ENCODE measurements around the gene ARHGAP9.
"Not testable (repeated sequence)": the region's sequence is repeated elsewhere in the genome, so short reads cannot be mapped to it uniquely, and the experiment has no call there.

Gene ARHGAP9

DNA sequence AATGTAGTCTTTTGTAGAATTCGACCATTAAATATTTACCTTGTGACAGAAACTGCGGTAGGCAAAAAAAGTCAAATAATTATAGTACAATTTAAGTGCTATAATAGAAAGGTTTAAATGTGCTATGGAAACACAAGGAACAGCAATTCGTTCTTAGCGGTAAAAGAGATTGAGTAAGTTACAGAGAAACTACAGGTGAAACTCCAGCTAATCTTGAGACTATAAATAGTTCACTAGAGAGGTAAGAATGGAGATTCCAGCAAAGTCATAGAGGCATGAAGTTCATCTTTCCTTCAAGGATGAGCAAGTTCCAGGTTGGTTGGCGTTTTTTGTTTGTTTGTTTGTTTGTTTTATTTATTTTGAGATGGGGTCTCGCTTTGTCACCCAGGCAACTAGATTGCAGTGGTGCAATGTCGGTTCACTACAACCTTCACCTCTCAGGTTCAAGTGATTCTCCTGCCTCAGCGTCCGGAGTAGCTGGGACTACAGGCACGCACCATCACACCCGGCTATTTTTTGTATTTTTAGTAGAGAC, 47.9 kb downstream of the ARHGAP9 start:
- DNase-seq = no peak

- peak; percentile 96 for DNase-seq
Observed at GRCh38 chr12:57430931-57431566, 48.6 kb downstream of the ARHGAP9 start, which contains the start of gene R3HDM2. Gene R3HDM2, minus strand, starts transcription at chr12:57431043. Its CDS starts 120,615 bp downstream, at chr12:57310428.

DNA sequence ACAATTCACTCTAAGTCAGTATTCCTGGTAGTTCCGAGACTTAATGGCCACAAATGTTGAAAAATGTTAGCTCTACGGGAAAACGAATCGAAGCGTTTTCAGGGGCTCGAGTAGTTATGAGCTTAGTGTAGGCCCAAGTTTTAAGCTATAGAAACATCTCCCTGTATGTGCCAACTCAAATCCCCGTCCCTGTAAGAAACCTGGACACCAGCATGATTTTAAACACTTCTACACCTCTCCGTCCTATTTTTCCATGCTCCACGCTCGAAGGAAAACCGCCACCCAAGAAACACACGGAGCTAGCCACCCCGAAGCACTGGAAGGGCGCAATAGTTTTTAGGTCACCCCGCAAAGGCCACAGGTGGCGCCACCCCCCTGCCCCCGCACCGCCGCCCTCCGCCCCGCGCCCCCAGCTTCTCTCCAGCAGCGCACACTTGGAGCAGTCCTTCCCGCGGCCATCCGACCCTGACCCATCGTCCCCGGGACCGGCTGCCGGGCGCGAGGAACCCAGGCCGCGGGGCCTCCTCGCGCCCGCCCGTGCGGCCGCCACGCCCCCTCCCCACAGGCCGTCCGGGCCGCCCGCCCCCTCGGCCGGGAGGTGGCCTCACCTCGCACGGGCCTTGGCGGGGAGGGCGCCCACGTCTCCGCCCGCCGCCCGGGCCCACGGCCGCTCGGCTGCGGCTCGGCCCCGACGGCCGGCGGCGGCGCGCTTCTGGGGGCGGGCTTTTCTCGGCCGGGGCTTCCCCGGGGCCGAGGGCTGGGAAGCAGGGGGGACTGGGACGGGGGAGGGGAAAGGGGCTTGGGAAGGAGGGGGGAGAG, 49.3 kb downstream of the ARHGAP9 start:
- peak; percentile 55 for DNase-seq

DNA sequence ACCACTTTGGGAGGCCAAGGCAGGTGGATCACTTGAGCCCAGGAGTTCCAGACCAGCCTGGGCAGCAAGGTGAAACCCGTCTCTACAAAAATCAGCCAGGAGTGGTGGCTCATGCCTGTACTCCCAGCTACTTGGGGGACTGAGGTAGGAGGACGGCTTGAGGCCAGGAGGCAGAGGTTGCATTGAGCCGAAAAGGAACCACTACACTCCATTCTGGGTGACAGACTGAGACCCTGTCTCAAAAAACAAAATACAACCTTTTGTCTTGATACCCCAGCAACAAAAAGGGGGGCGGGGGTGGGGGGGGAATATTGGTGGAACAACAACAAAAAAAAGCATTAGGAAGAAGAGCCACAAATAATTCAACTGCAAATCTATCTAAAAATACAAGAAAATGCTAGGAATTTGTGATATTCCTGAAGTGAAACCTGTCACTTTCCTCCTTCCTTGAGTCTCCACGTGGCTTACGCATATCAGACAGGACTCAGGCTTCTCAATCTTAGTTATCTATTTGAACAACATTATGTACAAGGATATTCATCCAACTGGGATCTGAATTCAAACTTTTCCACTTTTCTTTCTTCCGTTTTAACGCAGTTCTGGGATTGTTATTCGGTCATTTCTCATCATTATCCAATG, 50.1 kb downstream of the ARHGAP9 start:
- peak; percentile 9 for DNase-seq

GRCh38 chr12:57428965-57429364, 50.7 kb downstream of the ARHGAP9 start:
- no peak for DNase-seq

DNA sequence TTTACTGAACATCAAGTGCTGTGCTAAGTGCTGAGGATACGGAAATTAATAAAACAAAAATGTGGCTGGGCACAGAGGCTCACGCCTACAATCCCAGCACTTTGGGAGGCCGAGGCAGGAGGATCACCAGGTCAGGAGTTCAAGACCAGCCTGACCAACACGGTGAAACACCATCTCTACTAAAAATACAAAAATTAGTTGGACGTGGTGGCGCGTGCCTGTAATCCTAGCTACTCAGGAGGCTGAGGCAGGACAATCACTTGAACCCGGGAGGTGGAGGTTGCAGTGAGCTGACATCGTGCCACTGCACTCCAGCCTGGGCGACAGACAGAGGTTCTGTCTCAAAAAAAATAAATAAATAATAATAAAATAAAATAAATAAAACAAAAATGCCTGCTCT, 52.7 kb downstream of the ARHGAP9 start:
- not testable (repeated sequence) for DNase-seq

Data from CD4-positive, alpha-beta T cell treated with Interleukin-17A for 1 hour (primary cell).